ENCODE data around the gene DNAH11.
"Not testable (repeated sequence)": the region's sequence is repeated elsewhere in the genome, so short reads cannot be mapped to it uniquely, and the experiment has no call there.

The DNAH11 gene

DNA sequence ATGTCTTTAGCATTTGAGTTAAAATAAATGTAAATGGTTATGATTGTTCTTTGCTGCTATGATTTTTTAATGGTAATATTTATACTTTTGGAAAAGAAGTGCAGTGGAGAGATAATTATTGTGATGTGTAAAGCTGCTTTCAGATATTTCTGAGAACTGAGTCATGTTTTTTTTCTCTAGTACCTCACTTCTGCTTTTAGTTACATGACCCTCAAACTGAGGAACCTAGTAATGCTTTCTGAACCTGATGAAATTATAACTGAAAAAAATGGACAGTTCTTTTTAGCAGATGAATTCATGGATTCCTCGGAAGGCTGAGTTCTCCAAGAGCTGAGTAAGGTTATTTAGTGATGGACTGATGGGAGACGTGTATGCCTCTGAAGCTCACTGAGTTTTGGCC lies 235.1 kb downstream of the DNAH11 start:
- no peak for DNase-seq

GRCh38 chr7:21778953-21779352 lies 236.1 kb downstream of the DNAH11 start:
- DNase-seq: no peak

GRCh38 chr7:21782996-21783395 lies 240.2 kb downstream of the DNAH11 start:
- no peak for DNase-seq

GRCh38 chr7:21784989-21785388 lies 242.2 kb downstream of the DNAH11 start:
- no peak for DNase-seq

DNA sequence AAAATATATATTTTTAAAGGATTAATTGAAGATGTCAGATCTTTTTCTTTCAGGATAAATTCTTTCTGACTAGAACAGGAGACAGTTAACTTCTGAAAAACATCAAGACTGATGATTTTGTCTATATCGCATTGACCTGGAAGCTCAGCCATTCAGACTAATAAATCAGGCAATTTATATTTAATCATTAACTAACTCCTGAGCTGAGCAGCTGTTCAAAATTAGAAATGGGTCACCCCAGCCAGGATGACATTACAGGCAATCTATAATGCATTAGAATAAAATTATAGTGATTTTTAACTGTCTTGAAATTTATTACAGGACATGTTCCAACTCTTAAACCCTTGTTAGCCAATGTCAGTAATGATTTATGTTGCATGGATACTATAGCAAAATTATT lies 263.0 kb downstream of the DNAH11 start:
- DNase-seq: no peak

- no peak for DNase-seq
Observed at GRCh38 chr7:21806388-21806787, 263.5 kb downstream of the DNAH11 start.

DNA sequence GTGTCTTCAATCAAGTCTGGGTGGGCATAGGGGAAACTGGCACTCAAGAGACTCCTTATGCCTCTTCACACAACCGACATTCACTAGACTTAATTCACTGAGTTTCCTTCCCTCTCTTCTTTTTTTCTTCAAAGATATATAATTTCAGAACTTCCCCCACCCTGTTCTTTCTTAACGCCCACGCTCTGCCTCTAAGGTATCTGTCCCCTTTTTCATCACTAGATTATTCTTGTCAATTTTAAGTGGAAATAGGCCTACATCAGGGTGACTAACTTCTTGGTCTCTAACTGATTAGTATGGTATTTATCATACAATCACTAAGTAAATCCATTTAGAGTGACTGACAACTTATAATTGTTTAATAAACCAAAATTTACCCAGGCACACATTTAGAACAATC lies 276.2 kb downstream of the DNAH11 start:
- no peak for DNase-seq

DNA sequence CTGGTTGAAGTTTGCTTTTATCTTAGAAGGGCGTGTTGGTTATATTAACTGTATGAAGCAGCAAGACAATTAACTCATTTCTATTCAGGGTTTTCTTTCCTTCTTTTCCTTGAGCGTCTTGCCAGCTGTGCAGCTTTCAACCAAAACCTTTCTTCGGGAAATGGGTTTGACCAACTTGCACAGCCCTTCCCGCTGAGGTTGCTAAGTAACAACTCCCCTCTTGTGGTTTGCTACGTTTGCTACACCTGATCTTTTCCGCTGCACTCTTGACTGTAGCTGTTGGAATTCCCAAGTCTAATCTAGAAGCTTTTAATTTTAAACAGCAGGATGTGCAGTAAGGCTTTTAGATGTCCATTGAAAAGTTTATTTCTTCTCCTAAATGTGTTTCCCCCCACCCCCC lies 286.0 kb downstream of the DNAH11 start:
- DNase-seq: no peak

GRCh38 chr7:21829731-21830130 lies 286.9 kb downstream of the DNAH11 start:
- DNase-seq: no peak

- no peak for DNase-seq
Observed at GRCh38 chr7:21844742-21845141, 301.9 kb downstream of the DNAH11 start.

GRCh38 chr7:21850531-21851285 lies 307.9 kb downstream of the DNAH11 start:
- no peak for DNase-seq

- DNase-seq: no peak
Observed at GRCh38 chr7:21851559-21851967, 308.7 kb downstream of the DNAH11 start.

GRCh38 chr7:21865631-21866204 lies 322.9 kb downstream of the DNAH11 start:
- not testable (repeated sequence) for DNase-seq

DNA sequence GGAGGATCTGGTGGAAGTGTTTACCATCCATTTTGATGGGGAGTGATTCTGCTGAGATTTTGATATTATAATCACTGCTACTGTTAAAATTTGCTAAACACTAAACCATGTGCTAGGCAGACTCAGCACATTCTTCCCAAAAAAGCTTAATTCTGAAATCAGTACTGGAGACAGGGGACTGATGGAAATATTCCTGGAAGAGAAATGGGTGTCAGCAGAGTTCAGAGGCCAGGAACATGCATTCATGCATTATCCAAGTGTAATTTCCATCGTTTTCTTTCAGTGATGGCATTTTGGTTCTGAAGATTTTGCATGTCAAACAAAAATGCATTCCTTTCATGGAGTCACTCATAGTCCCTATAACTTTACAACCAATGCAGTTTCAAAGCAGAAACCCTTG lies 323.9 kb downstream of the DNAH11 start:
- DNase-seq: no peak

DNA sequence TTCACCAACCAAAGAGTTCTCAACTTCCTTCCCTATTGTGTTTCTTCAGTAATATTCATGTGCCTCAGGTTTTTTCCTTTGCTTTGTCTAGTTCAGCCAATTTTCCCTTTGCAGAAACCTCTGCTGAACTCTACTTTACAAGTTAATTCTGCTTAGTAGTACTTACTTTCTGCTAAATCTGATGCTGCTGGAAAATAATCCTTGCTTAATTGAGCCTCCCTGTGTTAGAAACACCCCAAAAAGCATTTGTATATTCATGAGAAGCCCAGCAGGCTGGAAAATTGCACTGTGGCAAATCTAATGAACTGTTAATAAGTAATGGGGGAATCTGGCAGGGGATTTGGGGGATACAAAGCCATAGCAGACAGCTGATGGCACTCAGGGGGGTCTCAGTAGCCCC lies 324.4 kb downstream of the DNAH11 start:
- no peak for DNase-seq

GRCh38 chr7:21867816-21868575 lies 325.2 kb downstream of the DNAH11 start:
- DNase-seq: no peak

DNA sequence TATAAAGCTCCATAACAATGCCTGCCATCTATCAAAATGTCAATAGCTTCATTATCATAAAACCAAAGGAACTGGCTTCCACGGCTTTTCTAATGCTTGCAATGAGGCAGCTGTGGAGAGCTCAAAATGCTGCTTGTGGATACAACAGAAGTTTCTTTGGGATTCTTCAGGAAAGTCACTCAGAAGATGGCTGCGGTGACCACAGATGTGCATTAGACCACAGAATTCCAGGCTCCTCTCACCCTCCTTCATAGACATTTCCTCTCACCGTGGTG lies 325.7 kb downstream of the DNAH11 start:
- no peak for DNase-seq

GRCh38 chr7:21869785-21870402 lies 327.1 kb downstream of the DNAH11 start:
- DNase-seq: no peak

DNA sequence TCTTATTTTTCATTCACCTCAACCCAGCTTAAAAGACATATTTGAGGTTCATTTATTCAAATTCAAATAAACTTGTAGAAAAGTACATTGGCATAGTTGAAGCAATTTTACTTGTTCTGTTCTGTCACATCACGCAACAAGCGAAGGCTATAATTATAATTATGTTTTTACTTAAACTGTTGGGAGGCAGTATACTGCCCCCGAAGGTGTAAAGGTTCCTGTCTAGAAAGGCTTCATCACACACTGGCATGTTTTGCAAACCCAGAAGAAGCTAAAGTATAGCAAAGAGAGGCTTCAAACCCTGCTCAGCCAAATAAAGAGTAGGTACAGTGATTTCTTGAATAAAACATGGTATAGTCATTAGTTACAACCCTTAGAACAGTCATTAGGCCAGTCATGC lies 340.2 kb downstream of the DNAH11 start:
- DNase-seq: no peak

DNA sequence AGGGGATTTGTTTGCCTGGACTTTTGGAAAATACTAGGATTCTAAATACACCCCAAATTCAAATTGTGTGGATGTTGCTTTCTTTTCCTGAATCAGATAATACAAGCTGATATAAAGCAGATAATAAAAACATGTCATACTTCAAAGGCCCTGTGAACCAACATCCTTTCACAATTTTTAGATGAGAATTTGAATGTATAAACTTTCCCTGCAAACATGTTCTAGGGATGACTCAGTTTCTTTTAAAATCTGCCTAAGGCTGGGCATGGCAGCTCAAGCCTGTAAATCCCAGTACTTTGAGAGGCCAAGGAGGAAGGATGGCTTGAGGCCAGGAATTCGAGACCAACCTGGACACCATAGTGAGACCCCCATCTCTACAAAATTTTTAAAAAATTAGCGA lies 340.7 kb downstream of the DNAH11 start:
- not testable (repeated sequence) for DNase-seq

DNA sequence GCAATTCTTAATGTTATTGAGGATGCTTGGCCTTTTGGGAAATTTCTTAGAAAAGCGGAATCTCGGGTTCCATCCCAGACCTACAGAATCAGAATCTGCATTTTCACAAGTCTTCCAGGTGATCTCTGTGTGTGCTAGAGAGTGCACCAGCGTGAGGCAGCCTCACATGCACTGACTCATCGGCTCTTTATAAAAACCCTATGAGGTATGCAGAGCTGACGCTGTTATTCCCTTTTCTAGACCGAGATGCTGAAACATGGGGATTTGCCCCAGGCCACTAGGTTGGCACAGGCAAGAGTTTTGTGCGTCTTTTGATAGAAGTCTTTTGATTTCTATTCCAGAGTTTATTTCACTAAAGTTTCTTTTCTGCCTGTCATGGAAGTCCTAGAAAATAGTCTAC lies 341.7 kb downstream of the DNAH11 start:
- DNase-seq: no peak

DNA sequence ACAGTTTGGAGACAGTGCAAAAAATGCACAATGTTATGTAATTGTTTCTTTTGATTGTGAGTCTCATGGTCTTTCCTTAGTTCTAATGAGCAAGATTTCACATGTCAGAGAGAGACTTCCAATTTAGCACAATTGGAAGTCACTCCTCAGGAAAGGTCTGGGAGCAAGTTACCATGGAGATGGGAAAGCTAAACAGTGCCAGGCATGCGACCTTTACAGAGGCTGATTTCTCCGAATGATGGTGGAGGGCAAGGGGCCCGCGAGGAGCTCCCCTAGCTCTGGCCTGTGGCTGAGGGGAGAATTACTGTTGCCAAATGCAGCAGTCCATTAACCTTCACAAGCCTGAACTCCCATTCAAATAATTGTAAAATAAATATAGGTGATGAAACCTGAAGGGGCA lies 343.6 kb downstream of the DNAH11 start:
- no peak for DNase-seq

DNA sequence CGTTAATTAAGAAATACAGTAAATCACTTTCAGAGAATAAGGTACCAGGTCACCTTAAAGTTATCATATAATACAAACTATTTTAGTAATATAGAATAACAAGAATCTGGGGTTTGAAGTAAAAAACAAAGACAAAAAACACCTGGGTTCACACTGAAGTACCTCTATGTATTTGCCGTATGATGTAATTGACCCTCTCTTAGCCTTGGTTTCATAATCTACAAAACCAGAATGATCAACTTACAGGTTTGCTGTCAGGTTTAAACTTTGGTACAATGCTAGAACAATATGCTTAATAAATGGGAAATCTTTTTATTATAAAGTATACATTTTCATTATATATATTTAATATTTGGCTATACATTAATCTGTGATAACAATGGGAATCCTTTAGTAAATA lies 344.5 kb downstream of the DNAH11 start:
- no peak for DNase-seq

GRCh38 chr7:21887779-21888178 lies 344.9 kb downstream of the DNAH11 start:
- DNase-seq: no peak

Data from KG1 (cell line).